Chondrocyte (in vitro differentiated cells): ENCODE measurements around the gene FYCO1. TPM values are rescaled to one million over a fixed set of nuclear protein-coding genes. Genes with fewer than 3 reads are reported as not detected.

Experiments used
- DNase-seq: peaks from one replicate; pipeline ENCODE4 v3.0.0; 2021; ENCODE audit warnings: mixed read lengths, low spot score
- H3K27ac Mint-ChIP-seq: one replicate; pipeline ENCODE4 v1.8.0; 2021; ENCODE audit warnings: mild to moderate bottlenecking, moderate library complexity, mixed read lengths; ENCODE audit not compliant: unreplicated experiment
- H3K27me3 Mint-ChIP-seq: 2 replicates; pipeline ENCODE4 v1.8.0; 2021; ENCODE audit warnings: low read depth, mixed read lengths
- H3K36me3 Mint-ChIP-seq: 2 replicates; pipeline ENCODE4 v1.8.0; 2021; ENCODE audit warnings: low read depth, mixed read lengths
- H3K4me1 Mint-ChIP-seq: 2 replicates; pipeline ENCODE4 v1.8.0; 2021; ENCODE audit warnings: low read depth, mild to moderate bottlenecking, mixed read lengths
- H3K4me3 Mint-ChIP-seq: one replicate; pipeline ENCODE4 v1.8.0; 2021; ENCODE audit warnings: mild to moderate bottlenecking, moderate library complexity, mixed read lengths; ENCODE audit not compliant: unreplicated experiment
- H3K9me3 Mint-ChIP-seq: 2 replicates; pipeline ENCODE4 v1.8.0; 2021; ENCODE audit warnings: low read depth, mixed read lengths
- CTCF ChIP-seq: fragments of 200-600 bp; sonication (generic); IDR thresholded peaks from 2 replicates; pipeline ENCODE4 v1.5.0; 2021; ENCODE audit warnings: antibody characterized with exemption, mild to moderate bottlenecking, moderate library complexity
- total RNA-seq: library from RNA; stranded (reverse); gene quantifications from 3 replicates; pipeline ENCODE4 v1.2.1, GENCODE V29; 2021

Gene FYCO1
- total RNA-seq, 1 donor from 2014 or later = 31.6 TPM

- TF ChIP-seq CTCF = no peak
- no peak for DNase-seq
- Mint-ChIP-seq H3K27me3 (no peaks in the 10 kb centered on the region), H3K4me1 (no peaks in the 10 kb centered on the region), H3K27ac (no peak overlapping the region), H3K9me3 (no peaks in the 10 kb centered on the region), H3K4me3 (no peak overlapping the region), H3K36me3 (peaks cover 28% of the 10 kb centered on the region)
Observed at GRCh38 chr3:45948311-45948781, 47.3 kb downstream of the FYCO1 start.

- Mint-ChIP-seq H3K4me1 (no peaks in the 10 kb centered on the region), H3K27ac (no peak overlapping the region), H3K4me3 (no peak overlapping the region), H3K9me3 (no peaks in the 10 kb centered on the region), H3K27me3 (no peaks in the 10 kb centered on the region), H3K36me3 (peaks cover 21% of the 10 kb centered on the region)
- no peak for DNase-seq
- no peak for TF ChIP-seq CTCF
Observed at GRCh38 chr3:45947361-45947760, 48.3 kb downstream of the FYCO1 start.

- no peak for DNase-seq
- Mint-ChIP-seq H3K4me1 (no peaks in the 10 kb centered on the region), H3K4me3 (no peak overlapping the region), H3K27me3 (no peaks in the 10 kb centered on the region), H3K9me3 (no peaks in the 10 kb centered on the region), H3K27ac (no peak overlapping the region), H3K36me3 (peaks cover 18% of the 10 kb centered on the region)
- no peak for TF ChIP-seq CTCF
Observed at GRCh38 chr3:45946875-45947274, 48.7 kb downstream of the FYCO1 start.

- TF ChIP-seq CTCF = no peak
- no peaks in the 10 kb centered on the region for H3K4me1 Mint-ChIP-seq
- H3K36me3 Mint-ChIP-seq = peaks cover 15% of the 10 kb centered on the region
- no peak overlapping the region for H3K4me3 Mint-ChIP-seq
- H3K9me3 Mint-ChIP-seq = no peaks in the 10 kb centered on the region
- DNase-seq = no peak
- no peaks in the 10 kb centered on the region for H3K27me3 Mint-ChIP-seq
- H3K27ac Mint-ChIP-seq = no peak overlapping the region
Observed at GRCh38 chr3:45946307-45946706, 49.3 kb downstream of the FYCO1 start.

GRCh38 chr3:45944830-45945620 is 50.6 kb downstream of the FYCO1 start:
- peaks cover 6% of the 10 kb centered on the region for H3K9me3 Mint-ChIP-seq
- no peaks in the 10 kb centered on the region for H3K4me1 Mint-ChIP-seq
- DNase-seq = no peak
- TF ChIP-seq CTCF = no peak
- H3K27me3 Mint-ChIP-seq = no peaks in the 10 kb centered on the region
- H3K36me3 Mint-ChIP-seq = peaks cover 18% of the 10 kb centered on the region
- no peak overlapping the region for H3K27ac Mint-ChIP-seq
- no peak overlapping the region for H3K4me3 Mint-ChIP-seq
